Progenitor cell of endocrine pancreas (in vitro differentiated cells): Measurements from ENCODE around the gene ANKS1A. TPM values are rescaled to one million over a fixed set of nuclear protein-coding genes. Genes with fewer than 3 reads are reported as not detected.
"Not testable (repeated sequence)": the region's sequence is repeated elsewhere in the genome, so short reads cannot be mapped to it uniquely, and the experiment has no call there.

Experiments
- DNase-seq: peaks from one replicate; pipeline ENCODE4 v3.0.0; 2021; ENCODE audit warnings: low spot score; ENCODE audit not compliant: unreplicated experiment
- H3K27ac Mint-ChIP-seq: 2 replicates; pipeline ENCODE4 v1.8.0; 2021; ENCODE audit warnings: mild to moderate bottlenecking, moderate library complexity, mixed read lengths
- H3K27me3 Mint-ChIP-seq: 2 replicates; pipeline ENCODE4 v1.8.0; 2021; ENCODE audit warnings: mixed read lengths
- H3K36me3 Mint-ChIP-seq: 2 replicates; pipeline ENCODE4 v1.8.0; 2022; ENCODE audit warnings: mixed read lengths; ENCODE audit not compliant: insufficient read depth
- H3K4me1 Mint-ChIP-seq: 2 replicates; pipeline ENCODE4 v1.8.0; 2021; ENCODE audit warnings: low read depth, mixed read lengths
- H3K4me3 Mint-ChIP-seq: 2 replicates; pipeline ENCODE4 v1.8.0; 2021; ENCODE audit warnings: low read depth, mild to moderate bottlenecking, moderate library complexity, mixed read lengths
- H3K9me3 Mint-ChIP-seq: 2 replicates; pipeline ENCODE4 v1.8.0; 2021; ENCODE audit warnings: low read depth, mixed read lengths
- total RNA-seq: library from RNA; stranded (reverse); gene quantifications from 2 replicates; pipeline ENCODE4 v1.2.1, GENCODE V29; 2021
- TF ChIP-seq, protein P1 (sequence below): fragments of 200-600 bp; sonication (generic); IDR thresholded peaks from one replicate; pipeline ENCODE4 v1.5.0; 2021; ENCODE audit warnings: antibody characterized with exemption, mild to moderate bottlenecking; ENCODE audit not compliant: unreplicated experiment

The ANKS1A gene
- total RNA-seq, 1 donor from 2014 or later: 36.4 TPM

DNA sequence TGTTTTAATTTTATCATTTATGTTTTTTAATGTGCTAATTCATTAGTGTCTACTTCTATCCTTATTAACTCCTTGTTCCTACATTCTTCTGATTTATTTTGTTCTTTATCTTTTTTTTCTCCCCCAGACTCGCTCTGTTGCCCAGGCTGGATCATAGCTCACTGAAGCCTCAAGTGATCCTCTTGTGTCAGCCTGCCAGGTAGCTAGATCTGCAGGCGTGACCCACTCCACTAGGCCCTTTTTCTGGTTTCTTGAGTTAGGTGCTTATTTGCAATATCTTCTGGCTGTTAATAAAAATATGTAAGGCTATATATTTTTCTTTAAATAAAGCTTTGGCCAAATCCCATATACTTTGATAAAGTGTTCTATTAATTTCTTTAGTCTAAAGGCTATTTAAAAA, 4.1 kb upstream of the ANKS1A start:
- no peak overlapping the region for H3K4me3 Mint-ChIP-seq
- TF ChIP-seq, protein P1, sequence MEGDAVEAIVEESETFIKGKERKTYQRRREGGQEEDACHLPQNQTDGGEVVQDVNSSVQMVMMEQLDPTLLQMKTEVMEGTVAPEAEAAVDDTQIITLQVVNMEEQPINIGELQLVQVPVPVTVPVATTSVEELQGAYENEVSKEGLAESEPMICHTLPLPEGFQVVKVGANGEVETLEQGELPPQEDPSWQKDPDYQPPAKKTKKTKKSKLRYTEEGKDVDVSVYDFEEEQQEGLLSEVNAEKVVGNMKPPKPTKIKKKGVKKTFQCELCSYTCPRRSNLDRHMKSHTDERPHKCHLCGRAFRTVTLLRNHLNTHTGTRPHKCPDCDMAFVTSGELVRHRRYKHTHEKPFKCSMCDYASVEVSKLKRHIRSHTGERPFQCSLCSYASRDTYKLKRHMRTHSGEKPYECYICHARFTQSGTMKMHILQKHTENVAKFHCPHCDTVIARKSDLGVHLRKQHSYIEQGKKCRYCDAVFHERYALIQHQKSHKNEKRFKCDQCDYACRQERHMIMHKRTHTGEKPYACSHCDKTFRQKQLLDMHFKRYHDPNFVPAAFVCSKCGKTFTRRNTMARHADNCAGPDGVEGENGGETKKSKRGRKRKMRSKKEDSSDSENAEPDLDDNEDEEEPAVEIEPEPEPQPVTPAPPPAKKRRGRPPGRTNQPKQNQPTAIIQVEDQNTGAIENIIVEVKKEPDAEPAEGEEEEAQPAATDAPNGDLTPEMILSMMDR: no peak
- no peak for DNase-seq
- H3K9me3 Mint-ChIP-seq: peaks cover 2% of the 10 kb centered on the region
- H3K27ac Mint-ChIP-seq: peak overlapping the region; percentile 12
- H3K36me3 Mint-ChIP-seq: peaks cover 7% of the 10 kb centered on the region
- peaks cover 12% of the 10 kb centered on the region for H3K4me1 Mint-ChIP-seq
- H3K27me3 Mint-ChIP-seq: no peaks in the 10 kb centered on the region

DNA sequence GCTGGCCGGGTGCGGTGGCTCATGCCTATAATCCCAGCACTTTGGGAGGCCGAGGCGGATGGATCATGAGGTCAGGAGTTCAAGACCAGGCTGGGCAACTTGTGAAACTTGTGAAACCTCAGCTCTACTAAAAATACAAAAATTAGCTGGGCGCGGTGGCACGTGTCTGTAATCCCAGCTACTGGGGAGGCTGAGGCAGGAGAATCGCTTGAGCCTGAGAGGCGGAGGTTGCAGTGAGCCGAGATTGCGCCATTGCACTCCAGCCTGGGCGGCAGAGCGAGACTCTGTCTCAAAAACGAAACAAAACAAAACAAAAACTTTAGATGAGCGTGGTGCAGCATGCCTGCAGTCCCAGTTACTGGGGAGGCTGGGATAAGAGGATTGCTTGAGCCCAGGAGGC, 3.2 kb upstream of the ANKS1A start:
- not testable (repeated sequence) for H3K27ac Mint-ChIP-seq, H3K27me3 Mint-ChIP-seq, DNase-seq, H3K9me3 Mint-ChIP-seq, H3K36me3 Mint-ChIP-seq
- peaks cover 17% of the 10 kb centered on the region for H3K4me1 Mint-ChIP-seq
- H3K4me3 Mint-ChIP-seq: peak overlapping the region; percentile 24

DNA sequence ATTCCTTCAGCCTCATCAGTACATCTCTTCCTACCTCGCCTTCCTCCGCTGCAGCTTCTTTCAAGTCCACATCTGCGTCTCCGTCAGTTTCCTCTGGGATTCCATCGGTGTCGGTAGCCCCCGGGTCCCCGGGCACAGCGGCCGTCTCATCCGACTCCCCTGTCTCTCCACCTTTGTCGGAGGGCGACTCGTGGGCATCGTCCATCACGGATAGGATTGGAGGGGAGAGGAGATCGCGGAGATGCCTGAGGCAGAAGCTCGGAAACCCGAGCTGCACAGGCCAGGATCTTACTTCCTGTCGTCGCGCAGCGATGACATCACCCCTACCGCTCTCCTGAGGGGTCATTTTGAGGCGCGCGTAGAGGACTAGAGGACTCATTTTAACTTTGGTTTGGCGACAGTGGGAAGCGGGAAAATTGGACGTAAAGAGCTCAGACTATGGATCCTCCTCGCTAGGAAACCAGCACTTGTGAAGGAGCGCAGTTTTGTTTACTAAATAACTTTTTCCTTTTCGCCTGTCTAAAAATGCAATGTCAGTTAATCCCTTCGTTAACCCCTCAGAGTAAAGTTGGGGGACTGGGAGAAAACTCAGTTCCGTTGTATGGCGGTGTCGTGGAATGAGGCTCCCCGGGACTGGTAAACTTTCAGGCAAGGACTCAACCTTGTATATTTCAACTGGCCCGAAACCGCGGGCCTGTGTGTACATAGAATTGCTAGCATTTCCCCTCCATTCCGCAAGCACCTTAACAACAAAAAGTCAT, 1.1 kb upstream of the ANKS1A start, which contains the start of gene TAF11:
Gene TAF11, minus strand, starts transcription at position 290 of the 761 bp plus-strand sequence. Its CDS starts 85 bp downstream, at position 205.
- DNase-seq: peak; percentile 74
- peaks cover 5% of the 10 kb centered on the region for H3K36me3 Mint-ChIP-seq
- H3K27ac Mint-ChIP-seq: peak within 1 kb of the TSS; percentile 99
- TF ChIP-seq, protein P1: no peak
- peaks cover 30% of the 10 kb centered on the region for H3K4me1 Mint-ChIP-seq
- peaks cover 2% of the 10 kb centered on the region for H3K9me3 Mint-ChIP-seq
- H3K27me3 Mint-ChIP-seq: no peaks in the 10 kb centered on the region
- peak within 1 kb of the TSS; percentile 100 for H3K4me3 Mint-ChIP-seq

DNA sequence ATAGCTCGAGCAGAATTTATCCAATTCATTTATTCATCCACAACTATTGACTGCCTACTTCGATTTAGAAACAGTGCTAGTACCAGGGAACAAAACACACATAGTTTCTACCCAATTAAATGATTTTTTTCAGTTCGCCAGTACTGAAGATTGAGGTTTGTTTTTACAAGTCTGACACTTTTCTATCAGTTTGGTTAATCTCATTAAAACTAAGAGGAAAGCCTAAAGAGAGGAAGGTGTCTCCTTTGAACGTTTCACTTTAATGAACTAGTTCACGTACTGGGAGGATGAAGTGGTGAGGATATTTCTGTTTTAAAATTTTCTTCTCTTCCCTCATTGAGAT, 570 bp upstream of the ANKS1A start:
- Mint-ChIP-seq H3K9me3 (peaks cover 2% of the 10 kb centered on the region), H3K36me3 (peaks cover 5% of the 10 kb centered on the region), H3K4me1 (peaks cover 31% of the 10 kb centered on the region), H3K27me3 (no peaks in the 10 kb centered on the region), H3K4me3 (peak overlapping the region; percentile 100), H3K27ac (peak overlapping the region; percentile 99)
- TF ChIP-seq, protein P1: no peak
- DNase-seq: no peak

DNA sequence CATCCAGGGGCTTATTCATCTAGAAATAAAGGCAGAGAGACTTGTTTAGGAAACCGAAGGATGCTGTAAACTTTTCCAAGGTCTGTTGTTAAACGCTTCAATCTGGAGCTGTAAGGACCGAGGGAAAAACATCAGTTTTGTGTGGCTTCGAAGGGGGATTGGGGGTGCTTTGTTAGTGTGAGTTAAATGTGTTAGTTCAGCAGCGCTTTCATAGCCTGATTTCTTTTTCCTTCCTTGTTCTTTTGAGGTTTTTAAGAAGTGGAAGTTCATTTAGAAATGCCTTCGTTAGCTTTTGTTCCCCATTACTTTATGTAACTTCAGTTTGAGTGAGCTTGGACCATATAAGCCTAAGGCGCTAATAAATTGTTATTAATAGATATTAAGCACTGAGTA, 1.5 kb downstream of the ANKS1A start:
- no peak for DNase-seq
- Mint-ChIP-seq H3K27me3 (no peaks in the 10 kb centered on the region), H3K36me3 (no peaks in the 10 kb centered on the region), H3K4me3 (peak overlapping the region; percentile 100), H3K27ac (no peak overlapping the region), H3K9me3 (no peaks in the 10 kb centered on the region), H3K4me1 (peaks cover 31% of the 10 kb centered on the region)
- TF ChIP-seq, protein P1: no peak

DNA sequence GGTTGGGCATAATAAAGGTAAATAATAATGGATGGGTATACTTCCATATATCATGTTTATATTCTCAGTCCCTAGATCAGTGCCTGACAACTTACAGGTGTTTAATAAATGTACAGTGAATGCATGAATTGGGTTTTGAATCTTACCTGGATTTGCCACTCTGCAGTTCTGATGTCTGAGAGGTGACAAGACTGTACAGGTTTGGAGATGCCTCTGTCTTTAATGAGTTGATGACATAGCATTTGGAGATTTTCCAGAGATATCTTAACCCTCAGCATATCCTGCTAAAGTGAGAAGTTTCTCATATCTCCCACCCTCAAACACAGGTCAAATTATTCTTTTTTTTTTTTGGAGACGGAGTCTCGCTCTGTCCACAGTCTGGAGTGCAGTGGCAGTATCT, 2.2 kb downstream of the ANKS1A start:
- Mint-ChIP-seq H3K4me3 (peak overlapping the region; percentile 100), H3K9me3 (no peaks in the 10 kb centered on the region), H3K27me3 (no peaks in the 10 kb centered on the region), H3K4me1 (peaks cover 31% of the 10 kb centered on the region), H3K36me3 (no peaks in the 10 kb centered on the region), H3K27ac (no peak overlapping the region)
- TF ChIP-seq, protein P1: no peak
- no peak for DNase-seq
